Cardiac muscle cell (in vitro differentiated cells and primary cell): ENCODE results near the gene SMAD7. TPM values are rescaled to one million over a fixed set of nuclear protein-coding genes. Genes with fewer than 3 reads are reported as not detected.

Source experiments
- DNase-seq, 2 donors: peaks; one replicate each; pipeline versions ENCODE4 v3.0.0 to v3.0.0-alpha.2; 2010 to 2017; ENCODE audit warnings: low read depth in 1 of 2, low spot score in 1 of 2
- H3K27ac ChIP-seq: fragments of 200-600 bp; sonication (generic); 2 replicates; pipeline ENCODE4 v1.5.1; 2016
- H3K27me3 ChIP-seq: fragments of 200-600 bp; sonication (generic); 2 replicates; pipeline ENCODE4 v1.6.0; 2016; ENCODE audit warnings: control low read depth
- H3K36me3 ChIP-seq: fragments of 200-600 bp; sonication (generic); 2 replicates; pipeline ENCODE4 v1.5.1; 2016; ENCODE audit warnings: control low read depth
- H3K4me1 ChIP-seq: fragments of 200-600 bp; sonication (generic); 2 replicates; pipeline ENCODE4 v1.8.1; 2017; ENCODE audit warnings: low read depth, mild to moderate bottlenecking, mixed run types
- H3K4me3 ChIP-seq: fragments of 200-600 bp; sonication (generic); 2 replicates; pipeline ENCODE4 v1.5.1; 2016; ENCODE audit warnings: mild to moderate bottlenecking
- H3K9me3 ChIP-seq: fragments of 200-600 bp; sonication (generic); 2 replicates; pipeline ENCODE4 v1.5.1; 2017; ENCODE audit warnings: low read depth, mild to moderate bottlenecking, control low read depth
- CTCF ChIP-seq: IDR thresholded peaks from 2 replicates; pipeline ENCODE4 v1.5.1; 2012; ENCODE audit warnings: low read depth, mild to moderate bottlenecking, low read length
- polyA plus RNA-seq: library from polyadenylated mRNA; unstranded; fragments of >200 nt; fragmentation: Nextera tagmentation; extraction: Ambion mirVana; gene quantifications from 2 replicates; pipeline ENCODE4 v1.2.1, GENCODE V29; 2016
- total RNA-seq: library from RNA; depleted of rRNA; stranded (reverse); fragments of >200 nt; gene quantifications from 2 replicates; pipeline ENCODE4 v1.2.3, GENCODE V29; 2016

The SMAD7 gene
- total and polyA plus RNA-seq, 2 experiments from 2014 or later, result 60.1 to 129 TPM

- peak in 1 of 2 donors; percentile 67 for DNase-seq
- H3K27me3 ChIP-seq, result no peaks in the 10 kb centered on the region
- peaks cover 29% of the 10 kb centered on the region for H3K4me1 ChIP-seq
- H3K36me3 ChIP-seq, result no peaks in the 10 kb centered on the region
- no peaks in the 10 kb centered on the region for H3K9me3 ChIP-seq
- no peak overlapping the region for H3K4me3 ChIP-seq
- TF ChIP-seq CTCF, result no peak
- no peak overlapping the region for H3K27ac ChIP-seq
Observed at GRCh38 chr18:48959921-48960920, 9.5 kb upstream of the SMAD7 start.

GRCh38 chr18:48959551-48959920, 8.8 kb upstream of the SMAD7 start:
- Histone ChIP-seq H3K4me3 (no peak overlapping the region), H3K27me3 (no peaks in the 10 kb centered on the region), H3K4me1 (peaks cover 30% of the 10 kb centered on the region), H3K27ac (no peak overlapping the region), H3K36me3 (no peaks in the 10 kb centered on the region), H3K9me3 (no peaks in the 10 kb centered on the region)
- TF ChIP-seq CTCF, result no peak
- DNase-seq, result no peak

- Histone ChIP-seq H3K4me1 (peaks cover 25% of the 10 kb centered on the region), H3K27ac (no peak overlapping the region), H3K4me3 (no peak overlapping the region), H3K36me3 (no peaks in the 10 kb centered on the region), H3K27me3 (no peaks in the 10 kb centered on the region), H3K9me3 (no peaks in the 10 kb centered on the region)
- no peak for DNase-seq
- no peak for TF ChIP-seq CTCF
Observed at GRCh38 chr18:48958951-48959350, 8.2 kb upstream of the SMAD7 start.

- Histone ChIP-seq H3K27me3 (no peaks in the 10 kb centered on the region), H3K4me3 (no peak overlapping the region), H3K4me1 (peaks cover 20% of the 10 kb centered on the region), H3K27ac (no peak overlapping the region), H3K9me3 (no peaks in the 10 kb centered on the region), H3K36me3 (no peaks in the 10 kb centered on the region)
- TF ChIP-seq CTCF, result no peak
- no peak for DNase-seq
Observed at GRCh38 chr18:48957616-48958015, 6.9 kb upstream of the SMAD7 start.

- Histone ChIP-seq H3K27me3 (no peaks in the 10 kb centered on the region), H3K4me3 (no peak overlapping the region), H3K27ac (no peak overlapping the region), H3K36me3 (no peaks in the 10 kb centered on the region), H3K4me1 (peaks cover 20% of the 10 kb centered on the region), H3K9me3 (no peaks in the 10 kb centered on the region)
- no peak for DNase-seq
- TF ChIP-seq CTCF, result no peak
Observed at GRCh38 chr18:48957136-48957535, 6.4 kb upstream of the SMAD7 start.
